ENCODE data around the gene ACTR2.

Gene ACTR2

DNA sequence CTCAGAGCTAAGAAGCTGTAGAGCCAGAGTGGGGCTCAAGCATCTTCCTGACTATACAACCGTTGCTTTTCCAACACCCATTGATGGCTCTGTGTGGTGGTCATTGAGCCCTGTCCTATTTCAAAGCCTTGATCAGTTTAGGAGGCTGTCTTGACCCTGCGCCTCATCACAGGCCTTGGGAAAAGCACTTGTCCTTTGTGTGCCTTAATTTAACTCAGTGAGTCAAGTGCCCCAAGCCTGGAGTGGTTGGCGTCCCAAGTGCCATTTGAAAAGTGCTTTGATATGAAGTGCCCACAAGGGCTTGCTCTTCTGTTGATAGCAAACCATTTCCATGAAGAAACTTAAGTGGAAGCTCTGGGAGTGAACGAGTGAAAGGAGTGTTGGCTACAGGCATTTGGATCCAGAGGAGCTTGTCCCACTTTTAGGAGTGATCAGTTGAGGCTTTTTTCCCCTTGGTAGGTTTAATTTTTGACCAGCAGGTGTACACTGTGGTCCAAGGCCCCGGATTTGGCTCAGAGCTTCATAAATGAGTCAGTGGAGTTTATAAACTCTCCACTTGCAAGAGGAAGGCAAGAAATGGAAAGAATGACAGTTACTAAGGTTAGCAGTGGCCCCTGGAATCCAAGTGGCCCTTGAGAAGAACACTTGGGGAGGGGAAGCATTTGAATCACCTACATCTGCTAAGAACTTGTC is 50.3 kb downstream of the ACTR2 start:
- Mint-ChIP-seq H3K9me3 (no peaks in the 10 kb centered on the region), H3K4me3 (no peak overlapping the region), H3K27me3 (peaks cover 1% of the 10 kb centered on the region), H3K27ac (no peak overlapping the region), H3K36me3 (ENCODE audit: low read depth) (peaks cover 25% of the 10 kb centered on the region), H3K4me1 (ENCODE audit: low read depth) (peaks cover 5% of the 10 kb centered on the region)
- intact Hi-C loops (cut with micrococcal nuclease) = loop anchor here (5.0 kb wide), 1 partner anchor 154 kb away; the partner anchor contains the start of gene SPRED2

DNA sequence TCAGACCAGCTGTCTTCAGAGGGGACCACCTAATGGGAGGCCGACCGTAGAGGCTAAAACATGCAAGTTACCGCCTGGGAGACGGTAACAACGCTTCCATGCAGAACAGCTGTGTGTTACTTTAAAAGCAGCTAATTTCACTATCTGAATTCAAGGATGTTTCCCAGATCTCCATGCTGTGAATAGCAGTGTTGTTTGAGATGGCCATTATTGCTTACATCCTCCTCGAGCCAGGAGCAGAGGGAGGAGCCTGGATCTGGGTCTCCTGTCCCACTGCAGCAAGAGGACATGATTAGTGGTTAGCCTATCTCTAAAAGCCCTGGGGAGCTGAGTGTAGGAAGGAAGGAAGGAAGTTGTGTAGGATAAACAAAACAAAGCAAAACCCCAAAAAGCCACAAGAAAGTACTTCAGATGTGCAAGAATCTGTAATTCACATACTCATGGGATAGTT is 50.9 kb downstream of the ACTR2 start:
- no peaks in the 10 kb centered on the region for H3K9me3 Mint-ChIP-seq
- H3K4me3 Mint-ChIP-seq = no peak overlapping the region
- H3K27me3 Mint-ChIP-seq = peaks cover 1% of the 10 kb centered on the region
- H3K4me1 Mint-ChIP-seq (ENCODE audit: low read depth) = peaks cover 5% of the 10 kb centered on the region
- no peak overlapping the region for H3K27ac Mint-ChIP-seq
- H3K36me3 Mint-ChIP-seq (ENCODE audit: low read depth) = peaks cover 18% of the 10 kb centered on the region
- intact Hi-C loops (cut with micrococcal nuclease) = loop anchor here (5.0 kb wide), 1 partner anchor 154 kb away; the partner anchor contains the start of gene SPRED2

DNA sequence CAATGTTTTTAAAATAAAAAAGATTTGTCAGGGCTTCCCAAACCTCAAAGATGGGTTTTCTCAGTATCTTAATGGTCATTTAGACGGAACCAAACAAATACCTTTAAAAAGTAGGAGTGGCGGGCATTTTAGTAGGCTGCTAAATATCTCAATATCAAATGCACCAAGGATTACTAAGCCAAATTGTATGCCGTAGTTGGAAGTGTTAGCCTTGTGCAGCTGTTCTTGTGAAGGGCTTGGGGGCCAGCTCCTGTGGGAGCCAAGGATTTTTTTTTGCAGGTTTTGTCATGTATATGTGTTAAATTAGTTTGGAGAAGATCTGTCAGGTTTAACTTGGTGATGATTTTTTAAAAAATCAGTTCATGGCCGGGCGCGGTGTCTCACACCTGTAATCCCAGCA is 52.1 kb downstream of the ACTR2 start:
- intact Hi-C loops (cut with micrococcal nuclease) = loop anchor here (5.0 kb wide), 1 partner anchor 153 kb away; the partner anchor contains the start of gene SPRED2
- no peak overlapping the region for H3K27ac Mint-ChIP-seq
- H3K9me3 Mint-ChIP-seq = no peaks in the 10 kb centered on the region
- H3K36me3 Mint-ChIP-seq (ENCODE audit: low read depth) = peaks cover 9% of the 10 kb centered on the region
- H3K4me3 Mint-ChIP-seq = no peak overlapping the region
- peaks cover 1% of the 10 kb centered on the region for H3K27me3 Mint-ChIP-seq
- H3K4me1 Mint-ChIP-seq (ENCODE audit: low read depth) = peaks cover 5% of the 10 kb centered on the region

DNA sequence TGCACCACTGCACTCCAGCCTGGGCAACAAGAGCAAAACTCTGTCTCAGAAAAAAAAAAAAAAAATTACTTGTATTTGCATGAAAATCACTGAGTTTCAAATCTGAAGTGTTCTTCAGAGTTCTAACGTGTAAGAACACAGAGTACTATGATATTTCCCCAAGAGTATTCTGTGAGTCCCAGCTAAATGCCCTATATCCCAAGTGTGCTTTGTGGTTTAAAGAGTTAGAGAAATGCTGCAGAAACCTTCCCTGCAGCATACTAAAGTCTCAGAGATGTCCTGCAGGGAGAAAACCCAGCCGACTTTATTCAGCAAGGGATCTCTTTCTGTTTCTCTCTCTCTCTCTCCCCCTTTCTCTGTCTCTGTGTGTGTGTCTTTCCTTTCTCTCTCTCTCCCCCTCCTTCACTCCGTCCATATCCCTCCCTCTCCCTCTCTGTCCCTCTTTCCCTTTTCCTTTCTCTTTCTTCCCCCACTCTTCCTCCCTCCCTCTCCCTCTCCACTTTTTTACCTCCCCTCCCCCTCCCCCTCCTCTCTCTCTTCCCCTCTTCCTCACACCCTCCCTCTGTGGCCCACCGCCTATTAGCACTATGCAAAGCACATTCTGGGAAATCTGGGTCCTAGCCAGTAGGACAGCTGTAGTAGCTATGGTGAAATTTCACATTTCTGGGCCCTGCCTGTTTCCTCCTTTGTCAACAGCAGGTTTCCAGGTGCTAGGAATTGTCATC is 54.2 kb downstream of the ACTR2 start:
- no peak overlapping the region for H3K4me3 Mint-ChIP-seq
- peaks cover 5% of the 10 kb centered on the region for H3K4me1 Mint-ChIP-seq (ENCODE audit: low read depth)
- intact Hi-C loops (cut with micrococcal nuclease) = no loop called here
- H3K9me3 Mint-ChIP-seq = no peaks in the 10 kb centered on the region
- H3K36me3 Mint-ChIP-seq (ENCODE audit: low read depth) = no peaks in the 10 kb centered on the region
- no peak overlapping the region for H3K27ac Mint-ChIP-seq
- H3K27me3 Mint-ChIP-seq = peaks cover 1% of the 10 kb centered on the region

DNA sequence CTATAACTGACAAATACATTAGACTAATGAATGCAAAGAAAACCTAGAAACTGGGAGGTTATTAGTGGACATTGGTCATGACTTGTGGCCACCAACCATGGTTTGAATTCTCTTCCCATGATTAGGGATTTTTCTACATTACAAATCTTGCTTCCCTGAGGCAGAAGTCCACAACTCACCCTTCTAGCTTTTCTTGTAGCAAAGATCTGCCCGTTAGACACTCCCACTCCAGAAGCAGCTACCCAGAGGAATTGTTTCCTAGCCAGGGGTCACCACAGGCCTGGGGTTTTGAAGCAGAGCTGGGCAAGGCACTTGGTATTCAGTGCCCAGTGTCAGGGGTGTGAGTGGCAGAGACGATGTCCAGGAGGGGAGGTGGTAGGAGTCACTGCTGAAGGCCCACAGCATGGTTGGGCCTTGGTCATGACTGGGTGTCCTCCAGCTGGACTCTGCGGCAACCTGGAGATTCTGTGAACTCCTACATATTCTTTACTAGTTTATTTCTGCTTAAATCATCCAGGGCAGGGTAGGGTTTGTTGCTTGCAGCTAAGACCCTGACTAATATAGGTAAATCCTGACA is 54.9 kb downstream of the ACTR2 start:
- Mint-ChIP-seq H3K36me3 (ENCODE audit: low read depth) (no peaks in the 10 kb centered on the region), H3K27me3 (peaks cover 1% of the 10 kb centered on the region), H3K9me3 (no peaks in the 10 kb centered on the region), H3K27ac (no peak overlapping the region), H3K4me3 (no peak overlapping the region), H3K4me1 (ENCODE audit: low read depth) (peaks cover 5% of the 10 kb centered on the region)
- intact Hi-C loops (cut with micrococcal nuclease) = no loop called here

DNA sequence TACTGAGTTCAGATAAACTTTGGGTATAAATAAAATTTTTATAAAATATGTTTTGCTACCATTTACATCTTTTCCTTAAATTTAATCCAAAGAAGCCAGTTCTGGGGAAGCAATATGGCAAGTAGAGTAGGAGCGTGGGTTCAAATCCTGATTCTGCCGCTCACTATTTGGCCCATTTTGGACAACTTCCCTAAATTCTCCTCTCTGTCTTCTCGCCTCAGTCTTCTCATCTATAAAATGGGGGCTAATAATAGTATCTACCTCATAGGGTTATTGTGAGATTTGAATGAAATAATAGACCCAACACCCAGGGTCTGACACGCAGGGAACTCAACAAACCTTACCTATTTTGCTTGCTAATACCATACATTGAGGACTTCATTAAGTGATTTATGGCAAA is 59.7 kb downstream of the ACTR2 start:
- H3K36me3 Mint-ChIP-seq (ENCODE audit: low read depth) = no peaks in the 10 kb centered on the region
- intact Hi-C loops (cut with micrococcal nuclease) = no loop called here
- H3K4me3 Mint-ChIP-seq = no peak overlapping the region
- no peaks in the 10 kb centered on the region for H3K9me3 Mint-ChIP-seq
- H3K27ac Mint-ChIP-seq = no peak overlapping the region
- no peaks in the 10 kb centered on the region for H3K4me1 Mint-ChIP-seq (ENCODE audit: low read depth)
- no peaks in the 10 kb centered on the region for H3K27me3 Mint-ChIP-seq

DNA sequence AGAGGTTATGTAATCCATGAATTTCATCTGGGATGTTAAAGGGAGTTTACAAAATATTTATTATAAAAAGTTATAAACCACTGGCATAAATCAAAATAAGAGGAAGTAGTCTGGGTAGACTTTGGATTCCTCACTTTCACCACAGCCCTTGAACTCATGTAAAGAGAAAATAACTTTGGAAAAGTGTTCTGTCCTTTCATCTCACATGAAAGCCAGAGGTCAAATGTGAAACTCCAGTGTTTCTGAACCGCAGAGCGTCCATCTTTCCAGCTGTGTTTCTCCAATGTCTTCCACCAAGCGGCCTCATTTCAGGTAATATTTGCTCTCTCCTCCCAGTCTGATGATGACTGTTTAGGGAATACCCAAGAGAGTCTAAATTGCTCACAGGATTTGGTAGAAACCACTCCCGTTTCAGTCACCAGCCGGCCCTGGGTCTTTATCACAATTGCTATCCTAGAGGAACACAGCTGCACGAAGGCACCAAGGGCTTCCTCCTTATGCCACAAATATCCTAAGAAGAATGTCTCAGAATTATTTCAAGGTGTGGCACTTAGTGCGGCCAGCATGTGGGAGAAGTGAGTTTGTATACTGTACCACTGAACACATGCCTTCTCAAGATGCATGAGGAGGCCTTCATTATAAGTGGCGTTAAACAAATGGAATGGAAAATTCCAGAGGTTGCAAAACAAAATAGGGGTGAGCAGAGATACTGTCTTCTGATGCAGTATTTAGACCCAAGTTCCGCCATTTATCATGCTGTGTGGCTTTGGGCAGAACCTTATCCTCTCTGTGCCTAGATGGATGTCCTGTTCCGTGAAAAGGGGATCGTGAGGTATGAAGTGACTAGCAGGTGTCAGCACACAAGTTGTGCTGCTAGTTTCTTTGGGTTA is 63.8 kb downstream of the ACTR2 start:
- H3K4me3 Mint-ChIP-seq = no peak overlapping the region
- H3K9me3 Mint-ChIP-seq = no peaks in the 10 kb centered on the region
- intact Hi-C loops (cut with micrococcal nuclease) = no loop called here
- no peaks in the 10 kb centered on the region for H3K4me1 Mint-ChIP-seq (ENCODE audit: low read depth)
- peaks cover 1% of the 10 kb centered on the region for H3K27me3 Mint-ChIP-seq
- H3K36me3 Mint-ChIP-seq (ENCODE audit: low read depth) = no peaks in the 10 kb centered on the region
- no peak overlapping the region for H3K27ac Mint-ChIP-seq

DNA sequence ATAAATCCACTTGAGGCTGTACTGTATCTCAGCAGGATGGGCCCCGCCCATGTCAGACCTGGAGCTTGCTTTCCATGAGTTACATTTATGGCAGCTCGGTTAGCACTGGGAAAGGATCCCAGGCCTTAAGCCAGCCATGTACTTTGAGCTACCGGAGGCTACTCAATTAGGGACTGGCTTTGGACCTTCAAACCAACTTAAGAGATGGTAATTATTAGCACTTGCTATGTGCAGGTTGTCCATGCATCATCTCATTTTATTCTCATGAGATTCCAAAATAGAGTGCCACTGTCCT is 64.4 kb downstream of the ACTR2 start:
- H3K9me3 Mint-ChIP-seq = no peaks in the 10 kb centered on the region
- peaks cover 1% of the 10 kb centered on the region for H3K27me3 Mint-ChIP-seq
- no peaks in the 10 kb centered on the region for H3K4me1 Mint-ChIP-seq (ENCODE audit: low read depth)
- intact Hi-C loops (cut with micrococcal nuclease) = no loop called here
- no peak overlapping the region for H3K27ac Mint-ChIP-seq
- no peaks in the 10 kb centered on the region for H3K36me3 Mint-ChIP-seq (ENCODE audit: low read depth)
- no peak overlapping the region for H3K4me3 Mint-ChIP-seq

DNA sequence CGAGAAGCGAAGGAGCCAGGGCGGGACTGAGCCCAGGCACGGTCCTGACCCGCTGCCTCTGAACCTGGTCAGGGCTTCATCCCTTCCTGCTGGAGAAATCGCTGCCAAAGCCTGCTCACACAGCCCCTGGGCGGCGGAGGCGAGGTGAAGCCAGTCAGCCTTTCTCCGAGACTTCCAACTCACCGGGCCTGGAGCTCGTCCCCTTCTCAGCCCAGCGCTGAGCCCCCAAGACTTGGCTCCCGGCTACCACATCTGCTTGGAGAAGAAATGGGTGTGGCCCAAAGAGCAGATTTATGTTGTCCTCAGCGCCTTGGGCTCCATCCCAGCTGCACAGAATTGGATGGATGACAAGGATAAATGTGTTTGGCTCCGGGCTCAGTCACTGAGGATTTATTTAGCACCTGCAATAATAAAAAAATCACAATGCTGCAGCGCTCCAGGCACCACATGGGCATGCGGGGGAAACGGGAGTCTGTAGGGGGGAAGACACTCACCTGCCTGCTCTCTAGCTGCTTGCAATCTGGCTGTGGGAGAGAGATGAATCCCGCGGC is 64.9 kb downstream of the ACTR2 start:
- no peaks in the 10 kb centered on the region for H3K4me1 Mint-ChIP-seq (ENCODE audit: low read depth)
- no peaks in the 10 kb centered on the region for H3K36me3 Mint-ChIP-seq (ENCODE audit: low read depth)
- H3K9me3 Mint-ChIP-seq = no peaks in the 10 kb centered on the region
- H3K4me3 Mint-ChIP-seq = no peak overlapping the region
- intact Hi-C loops (cut with micrococcal nuclease) = no loop called here
- peaks cover 1% of the 10 kb centered on the region for H3K27me3 Mint-ChIP-seq
- H3K27ac Mint-ChIP-seq = no peak overlapping the region

- Mint-ChIP-seq H3K27ac (no peak overlapping the region), H3K36me3 (ENCODE audit: low read depth) (no peaks in the 10 kb centered on the region)
- intact Hi-C loops (cut with micrococcal nuclease) = no loop called here
Measured at GRCh38 chr2:65293376-65293775, 65.7 kb downstream of the ACTR2 start.

DNA sequence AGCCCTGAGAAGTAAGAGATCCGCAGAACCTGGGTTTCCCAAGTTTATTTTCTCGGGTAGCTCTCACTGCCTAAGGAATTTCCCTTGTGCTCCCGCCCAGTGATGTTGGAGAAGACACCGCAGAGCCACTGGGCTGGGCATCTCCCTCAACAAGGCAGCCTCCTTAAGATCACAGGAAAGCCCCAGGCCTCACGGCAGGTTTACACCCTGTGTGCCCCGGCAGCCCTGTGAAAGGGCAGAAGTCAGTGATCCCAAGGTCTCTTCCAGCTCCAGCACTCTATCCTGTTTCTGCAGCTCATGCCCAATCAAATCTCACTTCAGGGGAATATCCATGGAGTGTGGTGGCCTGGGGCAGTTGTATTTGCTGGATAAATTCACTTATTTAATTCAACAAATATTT is 66.5 kb downstream of the ACTR2 start:
- no peak overlapping the region for H3K27ac Mint-ChIP-seq
- no peaks in the 10 kb centered on the region for H3K36me3 Mint-ChIP-seq (ENCODE audit: low read depth)
- intact Hi-C loops (cut with micrococcal nuclease) = no loop called here
- H3K9me3 Mint-ChIP-seq = no peaks in the 10 kb centered on the region
- H3K4me1 Mint-ChIP-seq (ENCODE audit: low read depth) = peaks cover 5% of the 10 kb centered on the region
- H3K27me3 Mint-ChIP-seq = peaks cover 1% of the 10 kb centered on the region
- H3K4me3 Mint-ChIP-seq = no peak overlapping the region

More at GRCh38 chr2:65293376-65293775, 65.7 kb downstream of the ACTR2 start:
- Mint-ChIP-seq H3K9me3 (no peaks in the 10 kb centered on the region), H3K4me1 (ENCODE audit: low read depth) (peaks cover 4% of the 10 kb centered on the region), H3K27me3 (peaks cover 1% of the 10 kb centered on the region), H3K4me3 (no peak overlapping the region)

- peaks cover 5% of the 10 kb centered on the region for H3K4me1 Mint-ChIP-seq (ENCODE audit: low read depth)
- H3K36me3 Mint-ChIP-seq (ENCODE audit: low read depth) = no peaks in the 10 kb centered on the region
- H3K4me3 Mint-ChIP-seq = no peak overlapping the region
Measured at GRCh38 chr2:65294701-65295100, 67.1 kb downstream of the ACTR2 start.

GRCh38 chr2:65296971-65297370 is 69.3 kb downstream of the ACTR2 start:
- no peaks in the 10 kb centered on the region for H3K36me3 Mint-ChIP-seq (ENCODE audit: low read depth)
- H3K27ac Mint-ChIP-seq = no peak overlapping the region
- peaks cover 18% of the 10 kb centered on the region for H3K4me1 Mint-ChIP-seq (ENCODE audit: low read depth)
- no peaks in the 10 kb centered on the region for H3K9me3 Mint-ChIP-seq
- H3K4me3 Mint-ChIP-seq = no peak overlapping the region
- peaks cover 10% of the 10 kb centered on the region for H3K27me3 Mint-ChIP-seq
- intact Hi-C loops (cut with micrococcal nuclease) = no loop called here

More at GRCh38 chr2:65294701-65295100, 67.1 kb downstream of the ACTR2 start:
- Mint-ChIP-seq H3K27me3 (peaks cover 1% of the 10 kb centered on the region), H3K9me3 (no peaks in the 10 kb centered on the region), H3K27ac (no peak overlapping the region)
- intact Hi-C loops (cut with micrococcal nuclease) = no loop called here

All from dendritic cell treated with granulocyte-macrophage colony-stimulating factor and Interleukin-4, amounts not matched to agents 40 ng/mL and 50 ng/mL, for 4 days (primary cell).